ENCODE measurements around the gene MPC2. TPM values are rescaled to one million over a fixed set of nuclear protein-coding genes. Genes with fewer than 3 reads are reported as not detected.

MPC2 gene
- total RNA-seq, 1 experiment from 2014 or later, result 49.9 TPM

- TF ChIP-seq, protein P1, sequence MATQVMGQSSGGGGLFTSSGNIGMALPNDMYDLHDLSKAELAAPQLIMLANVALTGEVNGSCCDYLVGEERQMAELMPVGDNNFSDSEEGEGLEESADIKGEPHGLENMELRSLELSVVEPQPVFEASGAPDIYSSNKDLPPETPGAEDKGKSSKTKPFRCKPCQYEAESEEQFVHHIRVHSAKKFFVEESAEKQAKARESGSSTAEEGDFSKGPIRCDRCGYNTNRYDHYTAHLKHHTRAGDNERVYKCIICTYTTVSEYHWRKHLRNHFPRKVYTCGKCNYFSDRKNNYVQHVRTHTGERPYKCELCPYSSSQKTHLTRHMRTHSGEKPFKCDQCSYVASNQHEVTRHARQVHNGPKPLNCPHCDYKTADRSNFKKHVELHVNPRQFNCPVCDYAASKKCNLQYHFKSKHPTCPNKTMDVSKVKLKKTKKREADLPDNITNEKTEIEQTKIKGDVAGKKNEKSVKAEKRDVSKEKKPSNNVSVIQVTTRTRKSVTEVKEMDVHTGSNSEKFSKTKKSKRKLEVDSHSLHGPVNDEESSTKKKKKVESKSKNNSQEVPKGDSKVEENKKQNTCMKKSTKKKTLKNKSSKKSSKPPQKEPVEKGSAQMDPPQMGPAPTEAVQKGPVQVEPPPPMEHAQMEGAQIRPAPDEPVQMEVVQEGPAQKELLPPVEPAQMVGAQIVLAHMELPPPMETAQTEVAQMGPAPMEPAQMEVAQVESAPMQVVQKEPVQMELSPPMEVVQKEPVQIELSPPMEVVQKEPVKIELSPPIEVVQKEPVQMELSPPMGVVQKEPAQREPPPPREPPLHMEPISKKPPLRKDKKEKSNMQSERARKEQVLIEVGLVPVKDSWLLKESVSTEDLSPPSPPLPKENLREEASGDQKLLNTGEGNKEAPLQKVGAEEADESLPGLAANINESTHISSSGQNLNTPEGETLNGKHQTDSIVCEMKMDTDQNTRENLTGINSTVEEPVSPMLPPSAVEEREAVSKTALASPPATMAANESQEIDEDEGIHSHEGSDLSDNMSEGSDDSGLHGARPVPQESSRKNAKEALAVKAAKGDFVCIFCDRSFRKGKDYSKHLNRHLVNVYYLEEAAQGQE (IDR thresholded peaks at IDR 0.05; ENCODE audit: low read depth), result no peak
- TF ChIP-seq SIN3A (IDR thresholded peaks at IDR 0.05; ENCODE audit: low read depth), result no peak
- TF ChIP-seq JUND (IDR thresholded peaks at IDR 0.05), result no peak
- no peak for TF ChIP-seq TCF7L2 (IDR thresholded peaks at IDR 0.05; ENCODE audit: borderline replicate concordance, extremely low read depth, insufficient read depth, insufficient read length)
Measured at GRCh38 chr1:167949785-167950184, 12.9 kb upstream of the MPC2 start (continued).

DNA sequence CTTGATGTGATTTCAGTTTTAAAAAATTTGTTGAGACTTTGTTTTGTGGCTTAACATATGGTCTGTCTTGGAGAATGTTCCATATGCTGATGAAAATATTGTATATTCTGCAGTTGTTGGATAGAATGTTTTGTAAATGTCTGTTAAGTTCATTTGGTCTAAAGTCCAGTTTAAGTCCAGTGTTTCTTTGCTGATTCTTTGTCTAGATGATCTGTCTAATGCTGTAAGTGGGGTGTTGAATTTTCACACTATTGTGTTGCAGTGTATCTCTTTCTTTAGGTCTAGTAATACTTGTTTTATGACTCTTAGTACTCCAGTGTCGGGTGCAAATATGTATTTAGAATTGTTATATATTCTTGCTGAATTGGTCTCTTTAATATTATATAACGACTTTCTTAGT is 10.9 kb upstream of the MPC2 start:
- Histone ChIP-seq H3K79me2 (ENCODE audit: insufficient read depth, low read length) (peaks cover 69% of the 10 kb centered on the region), H3K27me3 (ENCODE audit: insufficient read depth, low read length) (no peaks in the 10 kb centered on the region), H3K9me2 (ENCODE audit: insufficient read depth) (no peaks in the 10 kb centered on the region), H3K4me1 (ENCODE audit: control insufficient read depth in 1 of 2, insufficient read depth in 2 of 2, low read length in 2 of 2) (peaks cover 0 to 7% of the 10 kb centered on the region in 2 experiments; a peak in 3 of 4 replicates), H3K9ac (ENCODE audit: low read length) (no peak overlapping the region), H2AFZ (ENCODE audit: low read depth, low read length, poor library complexity, severe bottlenecking) (no peak overlapping the region), H3K4me3 (replicated peaks in 1 of 2; ENCODE audit: low read depth in 1 of 2, low read length in 2 of 2) (no peak overlapping the region), H3K4me2 (ENCODE audit: low read length) (no peak overlapping the region), H3K9me3 (ENCODE audit: control insufficient read depth in 1 of 2, insufficient read depth in 1 of 2, low read depth in 1 of 2, low read length in 2 of 2) (no peaks in the 10 kb centered on the region), H3K36me3 (ENCODE audit: control insufficient read depth in 1 of 2, insufficient read depth in 2 of 2, low read length in 2 of 2) (no peaks in the 10 kb centered on the region), H4K20me1 (ENCODE audit: insufficient read depth) (peaks cover 7% of the 10 kb centered on the region; the same call in 1 of the 2 replicates), H3K27ac (ENCODE audit: low read depth, low read length) (no peak overlapping the region)
- DNase-seq (ENCODE audit: low read depth, low spot score) (no peak), ATAC-seq (no peak)
- ChIA-PET RAD21 (ENCODE audit: low non-redundant PET in 1 of 2, low total read pairs in 2 of 2, uncharacterized antibody in 2 of 2, unreplicated experiment in 2 of 2) (no interaction called here), POLR2A (interaction anchor here (1.3 kb wide), 1 partner anchor 11 kb away, joined by 3 read pairs; the partner anchor contains the start of gene DCAF6), CTCF (no interaction called here)
- intact Hi-C loops (cut with micrococcal nuclease), result no loop called here
- TF ChIP-seq POLR2A (IDR thresholded peaks at IDR 0.05; ENCODE audit: borderline replicate concordance, extremely low read depth, insufficient read depth, insufficient read length), result no peak
- no peak for TF ChIP-seq EZH2phosphoT487 (IDR thresholded peaks at IDR 0.05; ENCODE audit: borderline replicate concordance)
- TF ChIP-seq, protein P2, sequence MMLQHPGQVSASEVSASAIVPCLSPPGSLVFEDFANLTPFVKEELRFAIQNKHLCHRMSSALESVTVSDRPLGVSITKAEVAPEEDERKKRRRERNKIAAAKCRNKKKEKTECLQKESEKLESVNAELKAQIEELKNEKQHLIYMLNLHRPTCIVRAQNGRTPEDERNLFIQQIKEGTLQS (IDR thresholded peaks at IDR 0.05), result no peak
- TF ChIP-seq TCF7L2 (IDR thresholded peaks at IDR 0.05; ENCODE audit: borderline replicate concordance, extremely low read depth, insufficient read depth, insufficient read length), result no peak
- TF ChIP-seq, protein P3, sequence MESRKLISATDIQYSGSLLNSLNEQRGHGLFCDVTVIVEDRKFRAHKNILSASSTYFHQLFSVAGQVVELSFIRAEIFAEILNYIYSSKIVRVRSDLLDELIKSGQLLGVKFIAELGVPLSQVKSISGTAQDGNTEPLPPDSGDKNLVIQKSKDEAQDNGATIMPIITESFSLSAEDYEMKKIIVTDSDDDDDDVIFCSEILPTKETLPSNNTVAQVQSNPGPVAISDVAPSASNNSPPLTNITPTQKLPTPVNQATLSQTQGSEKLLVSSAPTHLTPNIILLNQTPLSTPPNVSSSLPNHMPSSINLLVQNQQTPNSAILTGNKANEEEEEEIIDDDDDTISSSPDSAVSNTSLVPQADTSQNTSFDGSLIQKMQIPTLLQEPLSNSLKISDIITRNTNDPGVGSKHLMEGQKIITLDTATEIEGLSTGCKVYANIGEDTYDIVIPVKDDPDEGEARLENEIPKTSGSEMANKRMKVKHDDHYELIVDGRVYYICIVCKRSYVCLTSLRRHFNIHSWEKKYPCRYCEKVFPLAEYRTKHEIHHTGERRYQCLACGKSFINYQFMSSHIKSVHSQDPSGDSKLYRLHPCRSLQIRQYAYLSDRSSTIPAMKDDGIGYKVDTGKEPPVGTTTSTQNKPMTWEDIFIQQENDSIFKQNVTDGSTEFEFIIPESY (IDR thresholded peaks at IDR 0.05; ENCODE audit: extremely low read depth, insufficient replicate concordance, low read length), result no peak
- no peak for TF ChIP-seq CBX3 (IDR thresholded peaks at IDR 0.05; ENCODE audit: low read depth)
- TF ChIP-seq ELF1 (IDR thresholded peaks at IDR 0.05; ENCODE audit: borderline replicate concordance, low read depth), result no peak
- TF ChIP-seq YY1 (IDR thresholded peaks at IDR 0.05; ENCODE audit: extremely low read depth, insufficient replicate concordance, low read depth, low read length), result no peak
- no peak for TF ChIP-seq RAD21 (IDR thresholded peaks at IDR 0.05; ENCODE audit: low read depth)
- TF ChIP-seq ZFX (IDR thresholded peaks at IDR 0.05), result no peak
- TF ChIP-seq POLR2AphosphoS5 (IDR thresholded peaks at IDR 0.05; ENCODE audit: low read depth, low read length), result no peak
- TF ChIP-seq JUND (IDR thresholded peaks at IDR 0.05), result no peak
- TF ChIP-seq, protein P1 (IDR thresholded peaks at IDR 0.05; ENCODE audit: low read depth), result no peak
- no peak for TF ChIP-seq SP1 (IDR thresholded peaks at IDR 0.05; ENCODE audit: low read depth)
- no TSS peak for BruUV-seq (replicated peaks)

Data from HCT116 (cell line).